SK-N-SH treated with all-trans-retinoic acid at 6 μM for 48 hours (cell line): ENCODE data around the gene WAPL.
"Not testable (repeated sequence)": the region's sequence is repeated elsewhere in the genome, so short reads cannot be mapped to it uniquely, and the experiment has no call there.

Experiments used
- ATAC-seq: fragments of 200-7000 bp; cut with Tn5 transposase; 3 replicates; pipeline ENCODE4 v1.9.1; 2020; ENCODE audit warnings: mild to moderate bottlenecking, moderate library complexity
- ARNTL ChIP-seq: fragments of 450-650 bp; formaldehyde crosslinking; IDR thresholded peaks from 2 replicates; pipeline ENCODE4 v1.5.0; 2020; ENCODE audit warnings: low read depth, mild to moderate bottlenecking, moderate library complexity, borderline replicate concordance
- BACH2 ChIP-seq: fragments of 250-450 bp; sonication (Bioruptor Pico); IDR thresholded peaks from 2 replicates; pipeline ENCODE4 v1.9.0; 2021; ENCODE audit warnings: mild to moderate bottlenecking, borderline replicate concordance
- CSDC2 ChIP-seq: fragments of 250-450 bp; sonication (Bioruptor Pico); IDR thresholded peaks from 2 replicates; pipeline ENCODE4 v1.5.0; 2020; ENCODE audit warnings: mild to moderate bottlenecking, moderate library complexity
- ESRRG ChIP-seq: fragments of 250-450 bp; sonication (Bioruptor Pico); IDR thresholded peaks from 2 replicates; pipeline ENCODE4 v1.6.1; 2021; ENCODE audit warnings: mild to moderate bottlenecking
- GLIS3 ChIP-seq: fragments of 250-450 bp; sonication (Bioruptor Pico); IDR thresholded peaks from 2 replicates; pipeline ENCODE4 v1.5.0; 2020; ENCODE audit warnings: mild to moderate bottlenecking, moderate library complexity
- ISL1 ChIP-seq: fragments of 250-450 bp; sonication (Bioruptor Pico); IDR thresholded peaks from 2 replicates; pipeline ENCODE4 v2.1.2; 2022; ENCODE audit warnings: mild to moderate bottlenecking, moderate library complexity
- OSR1 ChIP-seq: fragments of 250-450 bp; sonication (Bioruptor Pico); IDR thresholded peaks from 2 replicates; pipeline ENCODE4 v1.8.0; 2022; ENCODE audit warnings: moderate library complexity, mild to moderate bottlenecking, inconsistent platforms
- PPARA ChIP-seq: fragments of 250-450 bp; sonication (Bioruptor Pico); IDR thresholded peaks from 2 replicates; pipeline ENCODE4 v1.5.0; 2020; ENCODE audit warnings: mild to moderate bottlenecking, borderline replicate concordance
- RARB ChIP-seq: fragments of 250-450 bp; sonication (Bioruptor Pico); IDR thresholded peaks from 2 replicates; pipeline ENCODE4 v1.8.0; 2021; ENCODE audit warnings: mild to moderate bottlenecking, moderate library complexity
- SNAI2 ChIP-seq: fragments of 250-450 bp; sonication (Bioruptor Pico); IDR thresholded peaks from 2 replicates; pipeline ENCODE4 v1.5.0; 2020; ENCODE audit warnings: mild to moderate bottlenecking, moderate library complexity
- TCF4 ChIP-seq: fragments of 250-450 bp; sonication (Bioruptor Pico); IDR thresholded peaks from 2 replicates; pipeline ENCODE4 v1.8.0; 2021; ENCODE audit warnings: mild to moderate bottlenecking, moderate library complexity, borderline replicate concordance
- TOX ChIP-seq: fragments of 250-450 bp; sonication (Bioruptor Pico); IDR thresholded peaks from 2 replicates; pipeline ENCODE4 v1.8.0; 2021; ENCODE audit warnings: mild to moderate bottlenecking, moderate library complexity, borderline replicate concordance
- ZC3H10 ChIP-seq: fragments of 250-450 bp; sonication (Bioruptor Pico); IDR thresholded peaks from 2 replicates; pipeline ENCODE4 v1.5.1; 2021; ENCODE audit warnings: mild to moderate bottlenecking, moderate library complexity
- ZFP3 ChIP-seq: fragments of 250-450 bp; sonication (Bioruptor Pico); IDR thresholded peaks from 2 replicates; pipeline ENCODE4 v1.5.0; 2020; ENCODE audit warnings: mild to moderate bottlenecking, moderate library complexity
- ZFP30 ChIP-seq: fragments of 450-650 bp; formaldehyde crosslinking; IDR thresholded peaks from 2 replicates; pipeline ENCODE4 v1.5.0; 2022; ENCODE audit warnings: mild to moderate bottlenecking, moderate library complexity
- ZNF565 ChIP-seq: fragments of 450-650 bp; formaldehyde crosslinking; conservative IDR thresholded peaks from 2 replicates; pipeline ENCODE4 v1.5.0; 2020; ENCODE audit warnings: low read depth, mild to moderate bottlenecking, moderate library complexity
- ZNF70 ChIP-seq: fragments of 450-650 bp; formaldehyde crosslinking; IDR thresholded peaks from 2 replicates; pipeline ENCODE4 v1.5.0; 2020; ENCODE audit warnings: mild to moderate bottlenecking, moderate library complexity
- ZNF8 ChIP-seq: fragments of 450-650 bp; formaldehyde crosslinking; IDR thresholded peaks from 2 replicates; pipeline ENCODE4 v1.5.0; 2020; ENCODE audit warnings: mild to moderate bottlenecking, moderate library complexity
- TF ChIP-seq, protein P1 (sequence below): fragments of 250-450 bp; sonication (Bioruptor Pico); IDR thresholded peaks from 2 replicates; pipeline ENCODE4 v1.5.1; 2021; ENCODE audit warnings: mild to moderate bottlenecking, moderate library complexity
- TF ChIP-seq, protein P2 (sequence below): fragments of 250-450 bp; sonication (Bioruptor Pico); IDR thresholded peaks from 2 replicates; pipeline ENCODE4 v1.8.0; 2020; ENCODE audit warnings: mild to moderate bottlenecking, moderate library complexity, borderline replicate concordance
- TF ChIP-seq, protein P3 (sequence below): fragments of 250-450 bp; sonication (Bioruptor Pico); IDR thresholded peaks from 2 replicates; pipeline ENCODE4 v1.5.1; 2020; ENCODE audit warnings: low read depth, mild to moderate bottlenecking, moderate library complexity
- TF ChIP-seq, protein P4 (sequence below): fragments of 250-450 bp; sonication (Bioruptor Pico); IDR thresholded peaks from 2 replicates; pipeline ENCODE4 v1.8.0; 2021; ENCODE audit warnings: low read depth, mild to moderate bottlenecking, moderate library complexity, borderline replicate concordance

Gene WAPL

GRCh38 chr10:86533328-86533727 is 11.7 kb upstream of the WAPL start:
- no peak for TF ChIP-seq ZNF565 (CRISPR knock-in tag)
- TF ChIP-seq ISL1 (CRISPR knock-in tag): no peak
- TF ChIP-seq BACH2: no peak
- TF ChIP-seq, protein P1, sequence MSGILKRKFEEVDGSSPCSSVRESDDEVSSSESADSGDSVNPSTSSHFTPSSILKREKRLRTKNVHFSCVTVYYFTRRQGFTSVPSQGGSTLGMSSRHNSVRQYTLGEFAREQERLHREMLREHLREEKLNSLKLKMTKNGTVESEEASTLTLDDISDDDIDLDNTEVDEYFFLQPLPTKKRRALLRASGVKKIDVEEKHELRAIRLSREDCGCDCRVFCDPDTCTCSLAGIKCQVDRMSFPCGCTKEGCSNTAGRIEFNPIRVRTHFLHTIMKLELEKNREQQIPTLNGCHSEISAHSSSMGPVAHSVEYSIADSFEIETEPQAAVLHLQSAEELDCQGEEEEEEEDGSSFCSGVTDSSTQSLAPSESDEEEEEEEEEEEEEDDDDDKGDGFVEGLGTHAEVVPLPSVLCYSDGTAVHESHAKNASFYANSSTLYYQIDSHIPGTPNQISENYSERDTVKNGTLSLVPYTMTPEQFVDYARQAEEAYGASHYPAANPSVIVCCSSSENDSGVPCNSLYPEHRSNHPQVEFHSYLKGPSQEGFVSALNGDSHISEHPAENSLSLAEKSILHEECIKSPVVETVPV (CRISPR knock-in tag): no peak
- no peak for TF ChIP-seq ARNTL (CRISPR knock-in tag)
- TF ChIP-seq ESRRG (CRISPR knock-in tag): no peak
- TF ChIP-seq, protein P2, sequence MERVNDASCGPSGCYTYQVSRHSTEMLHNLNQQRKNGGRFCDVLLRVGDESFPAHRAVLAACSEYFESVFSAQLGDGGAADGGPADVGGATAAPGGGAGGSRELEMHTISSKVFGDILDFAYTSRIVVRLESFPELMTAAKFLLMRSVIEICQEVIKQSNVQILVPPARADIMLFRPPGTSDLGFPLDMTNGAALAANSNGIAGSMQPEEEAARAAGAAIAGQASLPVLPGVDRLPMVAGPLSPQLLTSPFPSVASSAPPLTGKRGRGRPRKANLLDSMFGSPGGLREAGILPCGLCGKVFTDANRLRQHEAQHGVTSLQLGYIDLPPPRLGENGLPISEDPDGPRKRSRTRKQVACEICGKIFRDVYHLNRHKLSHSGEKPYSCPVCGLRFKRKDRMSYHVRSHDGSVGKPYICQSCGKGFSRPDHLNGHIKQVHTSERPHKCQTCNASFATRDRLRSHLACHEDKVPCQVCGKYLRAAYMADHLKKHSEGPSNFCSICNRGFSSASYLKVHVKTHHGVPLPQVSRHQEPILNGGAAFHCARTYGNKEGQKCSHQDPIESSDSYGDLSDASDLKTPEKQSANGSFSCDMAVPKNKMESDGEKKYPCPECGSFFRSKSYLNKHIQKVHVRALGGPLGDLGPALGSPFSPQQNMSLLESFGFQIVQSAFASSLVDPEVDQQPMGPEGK (CRISPR knock-in tag): no peak
- TF ChIP-seq ZNF70 (CRISPR knock-in tag): no peak
- TF ChIP-seq TCF4 (CRISPR knock-in tag): no peak
- TF ChIP-seq ZC3H10: no peak
- no peak for TF ChIP-seq CSDC2
- no peak for TF ChIP-seq ZFP30 (CRISPR knock-in tag)
- TF ChIP-seq GLIS3 (CRISPR knock-in tag): no peak
- no peak for TF ChIP-seq RARB (CRISPR knock-in tag)
- TF ChIP-seq, protein P3, sequence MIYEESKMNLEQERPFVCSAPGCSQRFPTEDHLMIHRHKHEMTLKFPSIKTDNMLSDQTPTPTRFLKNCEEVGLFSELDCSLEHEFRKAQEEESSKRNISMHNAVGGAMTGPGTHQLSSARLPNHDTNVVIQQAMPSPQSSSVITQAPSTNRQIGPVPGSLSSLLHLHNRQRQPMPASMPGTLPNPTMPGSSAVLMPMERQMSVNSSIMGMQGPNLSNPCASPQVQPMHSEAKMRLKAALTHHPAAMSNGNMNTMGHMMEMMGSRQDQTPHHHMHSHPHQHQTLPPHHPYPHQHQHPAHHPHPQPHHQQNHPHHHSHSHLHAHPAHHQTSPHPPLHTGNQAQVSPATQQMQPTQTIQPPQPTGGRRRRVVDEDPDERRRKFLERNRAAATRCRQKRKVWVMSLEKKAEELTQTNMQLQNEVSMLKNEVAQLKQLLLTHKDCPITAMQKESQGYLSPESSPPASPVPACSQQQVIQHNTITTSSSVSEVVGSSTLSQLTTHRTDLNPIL: no peak
- no peak for TF ChIP-seq PPARA (CRISPR knock-in tag)
- TF ChIP-seq SNAI2 (CRISPR knock-in tag): no peak
- no peak for TF ChIP-seq TOX (CRISPR knock-in tag)
- TF ChIP-seq, all 23 proteins: peak for 0
- no peak for ATAC-seq

DNA sequence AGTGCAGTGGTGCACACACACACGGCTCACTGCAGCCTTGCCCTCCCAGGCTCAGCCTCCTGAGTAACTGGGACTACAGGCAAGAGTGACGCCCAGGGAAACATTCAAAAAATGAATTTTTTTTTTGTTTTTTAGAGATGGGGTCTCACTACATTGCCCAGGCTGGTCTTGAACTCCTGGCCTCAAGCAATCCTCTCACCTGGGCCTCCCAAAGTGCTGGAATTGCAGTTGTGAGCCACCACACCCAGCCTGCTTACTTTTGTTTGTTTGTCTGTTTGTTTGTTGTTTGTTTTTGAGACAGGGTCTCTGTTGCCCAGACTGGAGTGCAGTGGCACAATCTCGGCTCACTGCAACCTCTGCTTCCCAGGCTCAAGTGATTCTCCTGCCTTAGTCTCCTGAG is 7.1 kb upstream of the WAPL start:
- ATAC-seq: not testable (repeated sequence)

- TF ChIP-seq, protein P2 (CRISPR knock-in tag): no peak
- TF ChIP-seq ZNF565 (CRISPR knock-in tag) (no peak), GLIS3 (CRISPR knock-in tag) (no peak), SNAI2 (CRISPR knock-in tag) (no peak), OSR1 (CRISPR knock-in tag) (no peak), PPARA (CRISPR knock-in tag) (no peak), ZFP3 (CRISPR knock-in tag) (no peak), RARB (CRISPR knock-in tag) (no peak), ZC3H10 (no peak), ZNF70 (CRISPR knock-in tag) (no peak), ZFP30 (CRISPR knock-in tag) (no peak), ZNF8 (no peak), BACH2 (no peak)
- TF ChIP-seq, protein P4, sequence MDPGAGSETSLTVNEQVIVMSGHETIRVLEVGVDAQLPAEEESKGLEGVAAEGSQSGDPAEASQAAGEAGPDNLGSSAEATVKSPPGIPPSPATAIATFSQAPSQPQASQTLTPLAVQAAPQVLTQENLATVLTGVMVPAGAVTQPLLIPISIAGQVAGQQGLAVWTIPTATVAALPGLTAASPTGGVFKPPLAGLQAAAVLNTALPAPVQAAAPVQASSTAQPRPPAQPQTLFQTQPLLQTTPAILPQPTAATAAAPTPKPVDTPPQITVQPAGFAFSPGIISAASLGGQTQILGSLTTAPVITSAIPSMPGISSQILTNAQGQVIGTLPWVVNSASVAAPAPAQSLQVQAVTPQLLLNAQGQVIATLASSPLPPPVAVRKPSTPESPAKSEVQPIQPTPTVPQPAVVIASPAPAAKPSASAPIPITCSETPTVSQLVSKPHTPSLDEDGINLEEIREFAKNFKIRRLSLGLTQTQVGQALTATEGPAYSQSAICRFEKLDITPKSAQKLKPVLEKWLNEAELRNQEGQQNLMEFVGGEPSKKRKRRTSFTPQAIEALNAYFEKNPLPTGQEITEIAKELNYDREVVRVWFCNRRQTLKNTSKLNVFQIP: no peak
- TF ChIP-seq, protein P3: no peak
- TF ChIP-seq, protein P1 (CRISPR knock-in tag): no peak
- no peak for ATAC-seq
Observed at GRCh38 chr10:86526606-86527005, 5.0 kb upstream of the WAPL start.

GRCh38 chr10:86525713-86526112 is 4.1 kb upstream of the WAPL start:
- not testable (repeated sequence) for ATAC-seq
